Measurements from ENCODE around the gene ZNF236.

DNA sequence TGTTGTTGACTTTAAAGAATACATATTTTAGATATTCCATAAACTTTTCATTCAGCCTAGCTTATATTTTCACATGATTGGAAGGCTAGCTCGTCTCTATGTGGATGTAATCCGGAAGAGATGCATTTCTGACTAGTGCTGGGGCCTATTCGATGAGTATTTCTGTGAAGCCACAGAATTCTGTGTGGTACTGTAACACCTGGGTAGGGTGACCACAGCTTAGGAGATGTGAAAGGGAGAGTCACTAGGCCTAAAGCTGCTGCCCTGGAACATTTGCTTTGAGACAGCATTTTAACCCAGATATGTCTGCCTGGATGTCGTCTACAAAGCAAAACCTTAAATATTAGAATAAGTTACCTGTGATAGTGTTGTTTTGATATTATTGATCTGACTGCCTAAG is 83.5 kb downstream of the ZNF236 start:
- TF ChIP-seq, protein P1, sequence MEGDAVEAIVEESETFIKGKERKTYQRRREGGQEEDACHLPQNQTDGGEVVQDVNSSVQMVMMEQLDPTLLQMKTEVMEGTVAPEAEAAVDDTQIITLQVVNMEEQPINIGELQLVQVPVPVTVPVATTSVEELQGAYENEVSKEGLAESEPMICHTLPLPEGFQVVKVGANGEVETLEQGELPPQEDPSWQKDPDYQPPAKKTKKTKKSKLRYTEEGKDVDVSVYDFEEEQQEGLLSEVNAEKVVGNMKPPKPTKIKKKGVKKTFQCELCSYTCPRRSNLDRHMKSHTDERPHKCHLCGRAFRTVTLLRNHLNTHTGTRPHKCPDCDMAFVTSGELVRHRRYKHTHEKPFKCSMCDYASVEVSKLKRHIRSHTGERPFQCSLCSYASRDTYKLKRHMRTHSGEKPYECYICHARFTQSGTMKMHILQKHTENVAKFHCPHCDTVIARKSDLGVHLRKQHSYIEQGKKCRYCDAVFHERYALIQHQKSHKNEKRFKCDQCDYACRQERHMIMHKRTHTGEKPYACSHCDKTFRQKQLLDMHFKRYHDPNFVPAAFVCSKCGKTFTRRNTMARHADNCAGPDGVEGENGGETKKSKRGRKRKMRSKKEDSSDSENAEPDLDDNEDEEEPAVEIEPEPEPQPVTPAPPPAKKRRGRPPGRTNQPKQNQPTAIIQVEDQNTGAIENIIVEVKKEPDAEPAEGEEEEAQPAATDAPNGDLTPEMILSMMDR (IDR thresholded peaks at IDR 0.05), result no peak
- TF ChIP-seq EP300 (IDR thresholded peaks at IDR 0.05) (no peak), POLR2A (IDR thresholded peaks at IDR 0.05) (no peak)

Data from stomach (tissue), 4 donors.